Measurements from ENCODE around the gene DCLRE1C. TPM values are rescaled to one million over a fixed set of nuclear protein-coding genes. Genes with fewer than 3 reads are reported as not detected.
"Not testable (repeated sequence)": the region's sequence is repeated elsewhere in the genome, so short reads cannot be mapped to it uniquely, and the experiment has no call there.

DCLRE1C gene
- total and polyA plus RNA-seq, 2 of the 8 experiments (the other 6 are each of a cell fraction or from before 2014, with no cell fraction given): 0.77 to 7.4 TPM

- H3K4me3 ChIP-seq (ENCODE audit: extremely low read depth in 1 of 4, insufficient read depth in 2 of 4, low read depth in 3 of 4, low read length in 4 of 4); H3K18ac ChIP-seq (ENCODE audit: extremely low read depth, low read length); H2BK12ac ChIP-seq (ENCODE audit: low read depth, low read length); H2BK20ac ChIP-seq (ENCODE audit: low read length); H2BK120ac ChIP-seq (replicated peaks; ENCODE audit: low read depth, low read length); H3K4me2 ChIP-seq (ENCODE audit: insufficient read depth in 1 of 2, low read depth in 2 of 2, low read length in 2 of 2); H2BK15ac ChIP-seq (ENCODE audit: low read length); DNase-seq (ENCODE audit: low read depth in 1 of 2, low spot score in 2 of 2); H3K79me2 ChIP-seq (ENCODE audit: control insufficient read depth in 1 of 2, insufficient read depth in 2 of 2, low read length in 2 of 2); H3K14ac ChIP-seq (ENCODE audit: insufficient read length); H3K23ac ChIP-seq (ENCODE audit: insufficient read length); H3K9ac ChIP-seq (replicated peaks in 1 of 4; ENCODE audit: extremely low read depth in 1 of 4, low read depth in 3 of 4, low read length in 3 of 4); H2AK5ac ChIP-seq (ENCODE audit: low read depth, low read length); H3K27me3 ChIP-seq (replicated peaks in 1 of 4; ENCODE audit: control insufficient read depth in 3 of 4, extremely low read depth in 1 of 4, insufficient read depth in 3 of 4, low read length in 3 of 4); H4K20me1 ChIP-seq (replicated peaks in 1 of 2; ENCODE audit: control insufficient read depth in 1 of 2, insufficient read depth in 2 of 2, low read length in 2 of 2); POLR2A ChIA-PET (ENCODE audit: partially characterized antibody); H3K4ac ChIP-seq (replicated peaks; ENCODE audit: insufficient read length, low read depth, low read length); FAIRE-seq; H3K23me2 ChIP-seq (ENCODE audit: low read depth, low read length); CTCF ChIA-PET (ENCODE audit: partially characterized antibody); H3K4me1 ChIP-seq (replicated peaks in 1 of 4; ENCODE audit: control insufficient read depth in 3 of 4, insufficient read depth in 4 of 4, low read length in 3 of 4); H3K9me3 ChIP-seq (ENCODE audit: insufficient read depth in 2 of 2, low read depth in 1 of 2, low read length in 1 of 2); H4K5ac ChIP-seq (ENCODE audit: insufficient read length, low read depth, low read length); H2BK5ac ChIP-seq (ENCODE audit: low read depth, low read length); H3K27ac ChIP-seq (ENCODE audit: low read depth, low read length); H3K56ac ChIP-seq (replicated peaks; ENCODE audit: insufficient read length, low read depth, low read length); H3K79me1 ChIP-seq (ENCODE audit: low read depth, low read length); H4K8ac ChIP-seq (ENCODE audit: extremely low read depth, insufficient read depth, low read length); H4K91ac ChIP-seq (replicated peaks; ENCODE audit: insufficient read length, low read length); H2AFZ ChIP-seq (ENCODE audit: low read length): not testable (repeated sequence)
- 70% methylated on average over 2 of the region's 3 CpGs; no CpG with 5 or more reads in 1 of the 2 experiments for WGBS, 2 experiments (ENCODE audit: extremely low coverage in 1 of 2, insufficient coverage in 1 of 2, insufficient read length in 1 of 2, insufficient replicate concordance in 2 of 2, low coverage in 1 of 2, low lambda C conversion rate in 2 of 2, missing lambda C conversion rate in 1 of 2)
- peaks cover 0 to 34% (median 20%) of the 10 kb centered on the region in 4 experiments; a peak in 6 of 8 replicates for H3K36me3 ChIP-seq (ENCODE audit: control insufficient read depth in 2 of 4, insufficient read depth in 4 of 4, low read length in 3 of 4)
Observed at GRCh38 chr10:14864871-14865270, 89.0 kb downstream of the DCLRE1C start.

GRCh38 chr10:14864466-14864865, 89.4 kb downstream of the DCLRE1C start:
- H2BK120ac ChIP-seq (replicated peaks; ENCODE audit: low read depth, low read length); DNase-seq (ENCODE audit: low read depth in 1 of 2, low spot score in 2 of 2); H3K27me3 ChIP-seq (replicated peaks in 1 of 4; ENCODE audit: control insufficient read depth in 3 of 4, extremely low read depth in 1 of 4, insufficient read depth in 3 of 4, low read length in 3 of 4); H2AK5ac ChIP-seq (ENCODE audit: low read depth, low read length); H3K4ac ChIP-seq (replicated peaks; ENCODE audit: insufficient read length, low read depth, low read length); H3K79me1 ChIP-seq (ENCODE audit: low read depth, low read length); H3K56ac ChIP-seq (replicated peaks; ENCODE audit: insufficient read length, low read depth, low read length); H3K27ac ChIP-seq (ENCODE audit: low read depth, low read length); H3K79me2 ChIP-seq (ENCODE audit: control insufficient read depth in 1 of 2, insufficient read depth in 2 of 2, low read length in 2 of 2); H2AFZ ChIP-seq (ENCODE audit: low read length); H3K9me3 ChIP-seq (ENCODE audit: insufficient read depth in 2 of 2, low read depth in 1 of 2, low read length in 1 of 2); H3K14ac ChIP-seq (ENCODE audit: insufficient read length); H2BK20ac ChIP-seq (ENCODE audit: low read length); H2BK5ac ChIP-seq (ENCODE audit: low read depth, low read length); H4K8ac ChIP-seq (ENCODE audit: extremely low read depth, insufficient read depth, low read length); H4K20me1 ChIP-seq (replicated peaks in 1 of 2; ENCODE audit: control insufficient read depth in 1 of 2, insufficient read depth in 2 of 2, low read length in 2 of 2); H3K18ac ChIP-seq (ENCODE audit: extremely low read depth, low read length); H3K23me2 ChIP-seq (ENCODE audit: low read depth, low read length); H2BK12ac ChIP-seq (ENCODE audit: low read depth, low read length); H2BK15ac ChIP-seq (ENCODE audit: low read length); H3K4me3 ChIP-seq (ENCODE audit: extremely low read depth in 1 of 4, insufficient read depth in 2 of 4, low read depth in 3 of 4, low read length in 4 of 4); H3K23ac ChIP-seq (ENCODE audit: insufficient read length); H3K9ac ChIP-seq (replicated peaks in 1 of 4; ENCODE audit: extremely low read depth in 1 of 4, low read depth in 3 of 4, low read length in 3 of 4); FAIRE-seq; H3K4me2 ChIP-seq (ENCODE audit: insufficient read depth in 1 of 2, low read depth in 2 of 2, low read length in 2 of 2); CTCF ChIA-PET (ENCODE audit: partially characterized antibody); H4K91ac ChIP-seq (replicated peaks; ENCODE audit: insufficient read length, low read length); H3K4me1 ChIP-seq (replicated peaks in 1 of 4; ENCODE audit: control insufficient read depth in 3 of 4, insufficient read depth in 4 of 4, low read length in 3 of 4); H4K5ac ChIP-seq (ENCODE audit: insufficient read length, low read depth, low read length): not testable (repeated sequence)
- POLR2A ChIA-PET (ENCODE audit: partially characterized antibody): interaction anchor here (1.4 kb wide), 1 partner anchor 14 kb away, joined by 4 read pairs; the partner anchor contains the start of gene SUV39H2
- peaks cover 0 to 30% (median 18%) of the 10 kb centered on the region in 4 experiments; a peak in 6 of 8 replicates for H3K36me3 ChIP-seq (ENCODE audit: control insufficient read depth in 2 of 4, insufficient read depth in 4 of 4, low read length in 3 of 4)
- WGBS, 2 experiments (ENCODE audit: extremely low coverage in 1 of 2, insufficient coverage in 1 of 2, insufficient read length in 1 of 2, insufficient replicate concordance in 2 of 2, low coverage in 1 of 2, low lambda C conversion rate in 2 of 2, missing lambda C conversion rate in 1 of 2): 90% methylated on average over 4 of the region's 6 CpGs; no CpG with 5 or more reads in 1 of the 2 experiments

All from H1 (cell line).